Body of pancreas (tissue), 4 donors: ENCODE data around the gene CDCA4. TPM values are rescaled to one million over a fixed set of nuclear protein-coding genes. Genes with fewer than 3 reads are reported as not detected.

Experiments
- ATAC-seq: fragments of 150-250 bp; one replicate; pipeline ENCODE4 v1.9.1; 2016
- DNase-seq, 4 donors: peaks; one replicate each; pipeline ENCODE4 v3.0.0-alpha.2; 2019
- H3K27ac ChIP-seq, 4 donors: fragments of 200-600 bp; sonication (generic); 1 replicate in 3 of 4; 2 replicates in 1 of 4; pipeline versions ENCODE4 v1.5.1 to v1.6.1; 2016 to 2019; ENCODE audit warnings: mild to moderate bottlenecking in 1 of 4, mixed read lengths in 1 of 4, moderate library complexity in 1 of 4
- H3K27me3 ChIP-seq, 2 donors: fragments of 200-600 bp; sonication (generic); one replicate each; pipeline ENCODE4 v1.6.0; 2016; ENCODE audit warnings: mild to moderate bottlenecking in 1 of 2
- H3K36me3 ChIP-seq, 2 donors: fragments of 200-600 bp; sonication (generic); replicated peaks in 1 of 2; 2 replicates each; pipeline ENCODE4 v1.5.1; 2016; ENCODE audit warnings: low read depth in 2 of 2; ENCODE audit not compliant: insufficient read depth in 1 of 2
- H3K4me1 ChIP-seq: fragments of 200-600 bp; sonication (generic); one replicate; pipeline ENCODE4 v1.6.0; 2016
- H3K4me3 ChIP-seq, 2 donors: fragments of 200-600 bp; sonication (generic); 1 replicate in 1 of 2; 2 replicates in 1 of 2; pipeline ENCODE4 v1.5.1; 2016 to 2019
- H3K9me3 ChIP-seq, 3 donors: fragments of 200-600 bp; sonication (generic); 1 replicate in 2 of 3; 2 replicates in 1 of 3; pipeline ENCODE4 v1.5.1; 2016
- CTCF ChIP-seq, 7 experiments: fragments of 450-650 bp in 4 of 7; fragments of 200-600 bp in 3 of 7; sonication (generic) in 3 of 7; IDR thresholded peaks; one replicate each; pipeline ENCODE4 v1.5.1; 2016 to 2019; ENCODE audit warnings: antibody characterized with exemption in 7 of 7
- POLR2A ChIP-seq, 3 donors: fragments of 450-650 bp; IDR thresholded peaks; one replicate each; pipeline ENCODE4 v1.6.1; 2016; ENCODE audit warnings: antibody characterized with exemption in 3 of 3, mild to moderate bottlenecking in 2 of 3
- WGBS, 2 donors: methylation state at CpG; one replicate each; pipeline ENCODE4 v1.1.5; 2017; 5-methylcytosine and 5-hydroxymethylcytosine counted together
- intact Hi-C: fragments of 100-400 bp; cut with DNase I; formaldehyde crosslinking; loops from one replicate; pipeline ENCODE4 v1.15.1; 2023
- total RNA-seq, 2 donors: library from RNA; depleted of rRNA; stranded (reverse); fragments of >200 nt; gene quantifications; one replicate each; pipeline ENCODE4 v1.1.0, GENCODE V29; 2016

CDCA4 gene
- total RNA-seq, 2 donors from 2014 or later = 2.6 to 4.7 TPM

GRCh38 chr14:104967386-104968152, 53.3 kb downstream of the CDCA4 start:
- Histone ChIP-seq H3K27me3 (no peaks in the 10 kb centered on the region), H3K36me3 (no peaks in the 10 kb centered on the region), H3K4me3 (no peak overlapping the region), H3K9me3 (no peaks in the 10 kb centered on the region), H3K27ac (peak overlapping the region in 2 of 4 donors; percentile 5 to 25), H3K4me1 (peaks cover 29% of the 10 kb centered on the region)
- ATAC-seq (peak; percentile 41), DNase-seq (peak in 1 of 4 donors; percentile 17)
- WGBS, 2 donors = 12 to 32% methylated on average over 13 to 33 of the region's 36 CpGs
- no peak for TF ChIP-seq POLR2A (IDR thresholded peaks at IDR 0.05)
- no peak for TF ChIP-seq CTCF (IDR thresholded peaks at IDR 0.05)
- intact Hi-C loops = no loop called here

GRCh38 chr14:104966981-104967385, 53.9 kb downstream of the CDCA4 start:
- no peak overlapping the region for H3K27ac ChIP-seq
- intact Hi-C loops = no loop called here
- no peaks in the 10 kb centered on the region for H3K36me3 ChIP-seq
- ATAC-seq (no peak), DNase-seq (no peak)
- H3K27me3 ChIP-seq = no peaks in the 10 kb centered on the region
- no peak for TF ChIP-seq CTCF (IDR thresholded peaks at IDR 0.05)
- H3K4me1 ChIP-seq = peaks cover 23% of the 10 kb centered on the region
- H3K9me3 ChIP-seq = no peaks in the 10 kb centered on the region
- no peak overlapping the region for H3K4me3 ChIP-seq
- WGBS, 2 donors = 52 to 58% methylated on average over 3 to 8 of the region's 8 CpGs

- 69 to 71% methylated on average over 8 to 9 of the region's 9 CpGs for WGBS, 2 donors
- ATAC-seq = no peak
- Histone ChIP-seq H3K4me3 (no peak overlapping the region), H3K27ac (no peak overlapping the region), H3K27me3 (no peaks in the 10 kb centered on the region), H3K36me3 (no peaks in the 10 kb centered on the region), H3K9me3 (no peaks in the 10 kb centered on the region), H3K4me1 (peaks cover 18% of the 10 kb centered on the region)
- TF ChIP-seq POLR2A (IDR thresholded peaks at IDR 0.05) (no peak), CTCF (IDR thresholded peaks at IDR 0.05) (no peak)
- DNase-seq = no peak
- intact Hi-C loops = no loop called here
Measured at GRCh38 chr14:104966261-104966865, 54.5 kb downstream of the CDCA4 start.

- Histone ChIP-seq H3K4me1 (peaks cover 18% of the 10 kb centered on the region), H3K36me3 (no peaks in the 10 kb centered on the region), H3K27ac (no peak overlapping the region), H3K4me3 (no peak overlapping the region), H3K27me3 (no peaks in the 10 kb centered on the region), H3K9me3 (no peaks in the 10 kb centered on the region)
- intact Hi-C loops = no loop called here
- ATAC-seq (no peak), DNase-seq (no peak)
- 68 to 76% methylated on average over 10 to 13 of the region's 13 CpGs for WGBS, 2 donors
- no peak for TF ChIP-seq POLR2A (IDR thresholded peaks at IDR 0.05)
- no peak for TF ChIP-seq CTCF (IDR thresholded peaks at IDR 0.05)
Measured at GRCh38 chr14:104965561-104966231, 55.2 kb downstream of the CDCA4 start.
